Measurements from ENCODE around the gene PLEKHA5.
"Not testable (repeated sequence)": the region's sequence is repeated elsewhere in the genome, so short reads cannot be mapped to it uniquely, and the experiment has no call there.

Gene PLEKHA5

GRCh38 chr12:19410629-19411185 lies 281.2 kb downstream of the PLEKHA5 start:
- DNase-seq (ENCODE audit: low read depth) = no peak

GRCh38 chr12:19411234-19412204 lies 282.0 kb downstream of the PLEKHA5 start:
- no peak for DNase-seq (ENCODE audit: low read depth)

- no peak for DNase-seq (ENCODE audit: low read depth)
Observed at GRCh38 chr12:19412844-19413243, 283.3 kb downstream of the PLEKHA5 start.

GRCh38 chr12:19413582-19413981 lies 284.0 kb downstream of the PLEKHA5 start:
- not testable (repeated sequence) for DNase-seq (ENCODE audit: low read depth)

- no peak for DNase-seq (ENCODE audit: low read depth)
Observed at GRCh38 chr12:19415563-19415962, 286.0 kb downstream of the PLEKHA5 start.

- no peak for DNase-seq (ENCODE audit: low read depth)
Observed at GRCh38 chr12:19419086-19419485, 289.6 kb downstream of the PLEKHA5 start.

- DNase-seq (ENCODE audit: low read depth) = no peak
Observed at GRCh38 chr12:19421503-19422282, 292.2 kb downstream of the PLEKHA5 start.

- no peak for DNase-seq (ENCODE audit: low read depth)
Observed at GRCh38 chr12:19423166-19423930, 293.8 kb downstream of the PLEKHA5 start.

All from activated T-cell treated with anti-CD3 and anti-CD28 coated beads for 24 hours (primary cell).